ENCODE results near the gene CINP. TPM values are rescaled to one million over a fixed set of nuclear protein-coding genes. Genes with fewer than 3 reads are reported as not detected.
"Not testable (repeated sequence)": the region's sequence is repeated elsewhere in the genome, so short reads cannot be mapped to it uniquely, and the experiment has no call there.

The CINP gene
- total and polyA plus RNA-seq, 2 experiments from 2014 or later: 54.0 to 63.1 TPM

DNA sequence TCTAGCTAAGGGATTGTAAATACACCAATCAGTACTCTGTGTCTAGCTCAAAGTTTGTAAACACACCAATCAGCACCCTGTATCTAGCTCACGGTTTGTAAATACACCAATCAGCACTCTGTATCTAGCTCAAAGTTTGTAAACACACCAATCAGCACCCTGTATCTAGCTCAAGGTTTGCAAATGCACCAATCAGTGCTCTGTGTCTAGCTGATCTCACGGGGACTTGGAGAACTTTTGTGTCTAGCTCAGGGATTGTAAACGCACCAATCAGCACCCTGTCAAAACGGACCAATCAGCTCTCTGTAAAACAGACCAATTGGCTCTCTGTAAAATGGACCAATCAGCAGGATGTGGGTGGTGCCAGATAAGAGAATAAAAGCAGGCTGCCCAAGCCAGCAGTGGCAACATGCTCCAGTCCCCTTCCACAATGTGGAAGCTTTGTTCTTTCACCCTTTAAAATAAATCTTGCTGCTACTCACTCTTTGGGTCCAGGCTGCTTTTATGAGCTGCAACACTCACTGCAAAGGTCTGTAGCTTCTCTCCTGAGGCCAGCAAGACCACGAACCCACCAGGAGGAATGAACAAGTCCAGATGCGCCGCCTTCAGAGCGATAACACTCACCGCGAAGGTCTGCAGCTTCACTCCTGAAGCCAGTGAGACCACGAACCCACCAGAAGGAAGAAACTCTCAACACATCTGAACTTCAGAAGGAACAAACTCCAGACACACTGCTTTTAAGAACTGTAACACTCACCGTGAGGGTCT is 64.2 kb downstream of the CINP start:
- not testable (repeated sequence) for H3K36me3 Mint-ChIP-seq (ENCODE audit: low read depth); H3K79me2 ChIP-seq (replicated peaks; ENCODE audit: insufficient read depth); H3K4me1 Mint-ChIP-seq

More for the DNA sequence above, 64.2 kb downstream of the CINP start:
- H3K27ac ChIP-seq (ENCODE audit: low read depth); H3K27ac Mint-ChIP-seq; H3K27me3 ChIP-seq (ENCODE audit: insufficient read depth); H3K4me2 ChIP-seq; H3K4me3 ChIP-seq; H3K9me3 Mint-ChIP-seq; H3F3A ChIP-seq (replicated peaks; ENCODE audit: low read depth); H4K20me1 ChIP-seq (replicated peaks; ENCODE audit: insufficient read depth); H3K4me1 ChIP-seq (ENCODE audit: insufficient read depth); H3K4me3 Mint-ChIP-seq; H3K9me2 ChIP-seq (ENCODE audit: insufficient read depth); H3K36me3 ChIP-seq (ENCODE audit: insufficient read depth); ATAC-seq; H2AFZ ChIP-seq; DNase-seq (ENCODE audit: low spot score); H3K27me3 Mint-ChIP-seq (ENCODE audit: insufficient read depth, low read depth, poor library complexity): not testable (repeated sequence)

Other genes with a start within 250 kb of the CINP start
- 21.0 and 24.6 TPM in 2 replicates for gene WDR20, start 223.0 kb downstream of the CINP start, total RNA-seq (2014; rRNA removed; shearing (Covaris generic))
- 17.0 and 17.9 TPM in 2 replicates for gene WDR20, start 223.0 kb downstream of the CINP start, polyA plus RNA-seq (2016; fragmentation: Nextera tagmentation; extraction: Ambion mirVana)
- 2.1 and 3.1 TPM in 2 replicates for gene MOK, start 57.7 kb downstream of the CINP start, total RNA-seq (2014; rRNA removed; shearing (Covaris generic))
- 3.1 and 4.7 TPM in 2 replicates for gene MOK, start 57.7 kb downstream of the CINP start, polyA plus RNA-seq (2016; fragmentation: Nextera tagmentation; extraction: Ambion mirVana)
- gene ZNF839, start 43.1 kb downstream of the CINP start, total RNA-seq (2014; rRNA removed; shearing (Covaris generic)): 8.0 and 10.0 TPM in 2 replicates
- 6.0 and 7.9 TPM in 2 replicates for gene ZNF839, start 43.1 kb downstream of the CINP start, polyA plus RNA-seq (2016; fragmentation: Nextera tagmentation; extraction: Ambion mirVana)
- gene TECPR2, start 51 bp upstream of the CINP start, total RNA-seq (2014; rRNA removed; shearing (Covaris generic)): 16.9 and 20.5 TPM in 2 replicates
- gene TECPR2, start 51 bp upstream of the CINP start, polyA plus RNA-seq (2016; fragmentation: Nextera tagmentation; extraction: Ambion mirVana): 4.8 and 5.2 TPM in 2 replicates
- gene ANKRD9, start 146.9 kb upstream of the CINP start, total RNA-seq (2014; rRNA removed; shearing (Covaris generic)): 73.0 and 95.9 TPM in 2 replicates
- gene ANKRD9, start 146.9 kb upstream of the CINP start, polyA plus RNA-seq (2016; fragmentation: Nextera tagmentation; extraction: Ambion mirVana): 17.3 and 20.4 TPM in 2 replicates
- 24.1 and 26.1 TPM in 2 replicates for gene RCOR1, start 229.8 kb upstream of the CINP start, total RNA-seq (2014; rRNA removed; shearing (Covaris generic))
- 7.6 and 8.7 TPM in 2 replicates for gene RCOR1, start 229.8 kb upstream of the CINP start, polyA plus RNA-seq (2016; fragmentation: Nextera tagmentation; extraction: Ambion mirVana)